ENCODE results near the gene AICDA. TPM values are rescaled to one million over a fixed set of nuclear protein-coding genes. Genes with fewer than 3 reads are reported as not detected.

AICDA gene
- polyA plus RNA-seq, 1 experiment, result not detected

DNA sequence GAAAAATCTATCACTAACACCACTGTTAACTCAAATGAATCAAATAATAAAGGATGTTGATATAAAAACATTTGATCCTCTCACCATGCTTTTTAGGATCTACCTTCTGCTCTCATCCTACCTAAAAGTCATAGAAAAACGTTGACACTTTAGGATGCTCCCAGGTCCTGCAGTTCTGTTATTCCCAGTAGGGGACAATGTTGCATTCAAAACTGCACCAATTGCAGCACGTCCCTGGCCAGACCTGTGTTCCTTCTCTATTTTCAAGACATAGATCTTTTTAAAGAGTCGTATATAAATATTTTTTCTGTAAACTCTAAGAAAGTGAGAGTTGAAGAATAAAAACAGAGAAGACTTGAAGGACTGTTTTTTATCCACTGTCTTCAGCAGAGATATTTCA, 8.8 kb downstream of the AICDA start:
- Histone ChIP-seq H3K27me3 (ENCODE audit: control insufficient read depth, insufficient read depth, low read length) (no peaks in the 10 kb centered on the region), H3K4me3 (ENCODE audit: low read depth, low read length) (no peak overlapping the region), H3K27ac (ENCODE audit: low read depth, low read length) (no peak overlapping the region), H3K9me3 (ENCODE audit: control insufficient read depth, insufficient read depth, low read length) (peaks cover 5% of the 10 kb centered on the region; the same call in 1 of the 2 replicates)
- DNase-seq (ENCODE audit: low read depth, low spot score), result no peak
- TF ChIP-seq, protein P1, sequence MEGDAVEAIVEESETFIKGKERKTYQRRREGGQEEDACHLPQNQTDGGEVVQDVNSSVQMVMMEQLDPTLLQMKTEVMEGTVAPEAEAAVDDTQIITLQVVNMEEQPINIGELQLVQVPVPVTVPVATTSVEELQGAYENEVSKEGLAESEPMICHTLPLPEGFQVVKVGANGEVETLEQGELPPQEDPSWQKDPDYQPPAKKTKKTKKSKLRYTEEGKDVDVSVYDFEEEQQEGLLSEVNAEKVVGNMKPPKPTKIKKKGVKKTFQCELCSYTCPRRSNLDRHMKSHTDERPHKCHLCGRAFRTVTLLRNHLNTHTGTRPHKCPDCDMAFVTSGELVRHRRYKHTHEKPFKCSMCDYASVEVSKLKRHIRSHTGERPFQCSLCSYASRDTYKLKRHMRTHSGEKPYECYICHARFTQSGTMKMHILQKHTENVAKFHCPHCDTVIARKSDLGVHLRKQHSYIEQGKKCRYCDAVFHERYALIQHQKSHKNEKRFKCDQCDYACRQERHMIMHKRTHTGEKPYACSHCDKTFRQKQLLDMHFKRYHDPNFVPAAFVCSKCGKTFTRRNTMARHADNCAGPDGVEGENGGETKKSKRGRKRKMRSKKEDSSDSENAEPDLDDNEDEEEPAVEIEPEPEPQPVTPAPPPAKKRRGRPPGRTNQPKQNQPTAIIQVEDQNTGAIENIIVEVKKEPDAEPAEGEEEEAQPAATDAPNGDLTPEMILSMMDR (IDR thresholded peaks at IDR 0.05; ENCODE audit: low read depth, low read length), result no peak
- ChIA-PET POLR2A (no interaction called here), CTCF (no interaction called here)

GRCh38 chr12:8603286-8603685, 9.4 kb downstream of the AICDA start:
- TF ChIP-seq, protein P1 (IDR thresholded peaks at IDR 0.05; ENCODE audit: low read depth, low read length), result no peak
- Histone ChIP-seq H3K27ac (ENCODE audit: low read depth, low read length) (no peak overlapping the region), H3K9me3 (ENCODE audit: control insufficient read depth, insufficient read depth, low read length) (peaks cover 5% of the 10 kb centered on the region; the same call in 1 of the 2 replicates), H3K4me3 (ENCODE audit: low read depth, low read length) (no peak overlapping the region), H3K27me3 (ENCODE audit: control insufficient read depth, insufficient read depth, low read length) (no peaks in the 10 kb centered on the region)
- POLR2A ChIA-PET, result no interaction called here
- CTCF ChIA-PET, result interaction anchor here (0.7 kb wide), 1 partner anchor 34 kb away, joined by 3 read pairs; no protein-coding TSS in a partner anchor
- no peak for DNase-seq (ENCODE audit: low read depth, low spot score)

- no peaks in the 10 kb centered on the region for H3K9me3 ChIP-seq (ENCODE audit: control insufficient read depth, insufficient read depth, low read length)
- CTCF ChIA-PET, result interaction anchor here (1.0 kb wide), 1 partner anchor 12 kb away, joined by 3 read pairs; no protein-coding TSS in a partner anchor
Observed at GRCh38 chr12:8596561-8596960, 16.1 kb downstream of the AICDA start.

GRCh38 chr12:8594072-8594471, 18.6 kb downstream of the AICDA start:
- POLR2A ChIA-PET, result no interaction called here
- TF ChIP-seq, protein P1 (IDR thresholded peaks at IDR 0.05; ENCODE audit: low read depth, low read length), result no peak
- CTCF ChIA-PET, result no interaction called here
- Histone ChIP-seq H3K27ac (ENCODE audit: low read depth, low read length) (no peak overlapping the region), H3K27me3 (ENCODE audit: control insufficient read depth, insufficient read depth, low read length) (no peaks in the 10 kb centered on the region), H3K9me3 (ENCODE audit: control insufficient read depth, insufficient read depth, low read length) (no peaks in the 10 kb centered on the region), H3K4me3 (ENCODE audit: low read depth, low read length) (no peak overlapping the region)
- DNase-seq (ENCODE audit: low read depth, low spot score), result no peak

More at GRCh38 chr12:8596561-8596960, 16.1 kb downstream of the AICDA start:
- Histone ChIP-seq H3K27me3 (ENCODE audit: control insufficient read depth, insufficient read depth, low read length) (no peaks in the 10 kb centered on the region), H3K27ac (ENCODE audit: low read depth, low read length) (no peak overlapping the region), H3K4me3 (ENCODE audit: low read depth, low read length) (no peak overlapping the region)
- POLR2A ChIA-PET, result no interaction called here
- TF ChIP-seq, protein P1 (IDR thresholded peaks at IDR 0.05; ENCODE audit: low read depth, low read length), result no peak
- no peak for DNase-seq (ENCODE audit: low read depth, low spot score)

GRCh38 chr12:8593246-8593645, 19.4 kb downstream of the AICDA start:
- POLR2A ChIA-PET, result no interaction called here
- H3K27ac ChIP-seq (ENCODE audit: low read depth, low read length), result no peak overlapping the region
- H3K9me3 ChIP-seq (ENCODE audit: control insufficient read depth, insufficient read depth, low read length), result no peaks in the 10 kb centered on the region
- TF ChIP-seq, protein P1 (IDR thresholded peaks at IDR 0.05; ENCODE audit: low read depth, low read length), result no peak
- no peak for DNase-seq (ENCODE audit: low read depth, low spot score)
- CTCF ChIA-PET, result no interaction called here
- no peak overlapping the region for H3K4me3 ChIP-seq (ENCODE audit: low read depth, low read length)
- no peaks in the 10 kb centered on the region for H3K27me3 ChIP-seq (ENCODE audit: control insufficient read depth, insufficient read depth, low read length)

Data from AG04450 (cell line).